ENCODE data around the gene RHOG.
"Not testable (repeated sequence)": the region's sequence is repeated elsewhere in the genome, so short reads cannot be mapped to it uniquely, and the experiment has no call there.

RHOG gene

GRCh38 chr11:3840870-3841425 is at the start of gene RHOG:
TSS of gene RHOG (minus strand) at chr11:3840959. CDS start at chr11:3828138, 12,821 bp downstream.
- no peak for DNase-seq

- no peak for DNase-seq
Measured at GRCh38 chr11:3890014-3890413, 49.3 kb upstream of the RHOG start.

- no peak for DNase-seq
Measured at GRCh38 chr11:3888876-3889275, 48.1 kb upstream of the RHOG start.

- DNase-seq, result no peak
Measured at GRCh38 chr11:3886985-3887384, 46.2 kb upstream of the RHOG start.

GRCh38 chr11:3885855-3886254 is 45.1 kb upstream of the RHOG start:
- DNase-seq, result no peak

- no peak for DNase-seq
Measured at GRCh38 chr11:3882655-3883054, 41.9 kb upstream of the RHOG start.

GRCh38 chr11:3880724-3881123 is 40.0 kb upstream of the RHOG start:
- no peak for DNase-seq

- no peak for DNase-seq
Measured at GRCh38 chr11:3879967-3880542, 39.3 kb upstream of the RHOG start.

GRCh38 chr11:3879216-3879966 is 38.6 kb upstream of the RHOG start:
- no peak for DNase-seq

- DNase-seq, result no peak
Measured at GRCh38 chr11:3878258-3878584, 37.5 kb upstream of the RHOG start.

GRCh38 chr11:3877364-3878257 is 36.9 kb upstream of the RHOG start:
- no peak for DNase-seq

- no peak for DNase-seq
Measured at GRCh38 chr11:3876613-3877012, 35.9 kb upstream of the RHOG start.

- DNase-seq, result no peak
Measured at GRCh38 chr11:3873712-3874349, 33.1 kb upstream of the RHOG start.

GRCh38 chr11:3867209-3868091 is 26.7 kb upstream of the RHOG start:
- DNase-seq, result no peak

GRCh38 chr11:3866836-3867208 is 26.1 kb upstream of the RHOG start:
- DNase-seq, result no peak

- no peak for DNase-seq
Measured at GRCh38 chr11:3866206-3866605, 25.4 kb upstream of the RHOG start.

GRCh38 chr11:3865388-3866193 is 24.8 kb upstream of the RHOG start:
- no peak for DNase-seq

GRCh38 chr11:3861683-3862082 is 20.9 kb upstream of the RHOG start:
- no peak for DNase-seq

- not testable (repeated sequence) for DNase-seq
Measured at GRCh38 chr11:3860898-3861393, 20.2 kb upstream of the RHOG start.

GRCh38 chr11:3860375-3860774 is 19.6 kb upstream of the RHOG start:
- no peak for DNase-seq

GRCh38 chr11:3859373-3859881 is 18.7 kb upstream of the RHOG start:
- no peak for DNase-seq
